SK-N-SH treated with all-trans-retinoic acid at 6 μM for 48 hours (cell line): Measurements from ENCODE around the gene SPACDR.
"Not testable (repeated sequence)": the region's sequence is repeated elsewhere in the genome, so short reads cannot be mapped to it uniquely, and the experiment has no call there.

Experiments used
- ATAC-seq: fragments of 200-7000 bp; cut with Tn5 transposase; 3 replicates; pipeline ENCODE4 v1.9.1; 2020; ENCODE audit warnings: mild to moderate bottlenecking, moderate library complexity
- ARNTL ChIP-seq: fragments of 450-650 bp; formaldehyde crosslinking; IDR thresholded peaks from 2 replicates; pipeline ENCODE4 v1.5.0; 2020; ENCODE audit warnings: low read depth, mild to moderate bottlenecking, moderate library complexity, borderline replicate concordance
- BACH2 ChIP-seq: fragments of 250-450 bp; sonication (Bioruptor Pico); IDR thresholded peaks from 2 replicates; pipeline ENCODE4 v1.9.0; 2021; ENCODE audit warnings: mild to moderate bottlenecking, borderline replicate concordance
- CSDC2 ChIP-seq: fragments of 250-450 bp; sonication (Bioruptor Pico); IDR thresholded peaks from 2 replicates; pipeline ENCODE4 v1.5.0; 2020; ENCODE audit warnings: mild to moderate bottlenecking, moderate library complexity
- ESRRG ChIP-seq: fragments of 250-450 bp; sonication (Bioruptor Pico); IDR thresholded peaks from 2 replicates; pipeline ENCODE4 v1.6.1; 2021; ENCODE audit warnings: mild to moderate bottlenecking
- GLIS3 ChIP-seq: fragments of 250-450 bp; sonication (Bioruptor Pico); IDR thresholded peaks from 2 replicates; pipeline ENCODE4 v1.5.0; 2020; ENCODE audit warnings: mild to moderate bottlenecking, moderate library complexity
- ISL1 ChIP-seq: fragments of 250-450 bp; sonication (Bioruptor Pico); IDR thresholded peaks from 2 replicates; pipeline ENCODE4 v2.1.2; 2022; ENCODE audit warnings: mild to moderate bottlenecking, moderate library complexity
- OSR1 ChIP-seq: fragments of 250-450 bp; sonication (Bioruptor Pico); IDR thresholded peaks from 2 replicates; pipeline ENCODE4 v1.8.0; 2022; ENCODE audit warnings: moderate library complexity, mild to moderate bottlenecking, inconsistent platforms
- RARB ChIP-seq: fragments of 250-450 bp; sonication (Bioruptor Pico); IDR thresholded peaks from 2 replicates; pipeline ENCODE4 v1.8.0; 2021; ENCODE audit warnings: mild to moderate bottlenecking, moderate library complexity
- TCF4 ChIP-seq: fragments of 250-450 bp; sonication (Bioruptor Pico); IDR thresholded peaks from 2 replicates; pipeline ENCODE4 v1.8.0; 2021; ENCODE audit warnings: mild to moderate bottlenecking, moderate library complexity, borderline replicate concordance
- TOX ChIP-seq: fragments of 250-450 bp; sonication (Bioruptor Pico); IDR thresholded peaks from 2 replicates; pipeline ENCODE4 v1.8.0; 2021; ENCODE audit warnings: mild to moderate bottlenecking, moderate library complexity, borderline replicate concordance
- ZC3H10 ChIP-seq: fragments of 250-450 bp; sonication (Bioruptor Pico); IDR thresholded peaks from 2 replicates; pipeline ENCODE4 v1.5.1; 2021; ENCODE audit warnings: mild to moderate bottlenecking, moderate library complexity
- ZFP3 ChIP-seq: fragments of 250-450 bp; sonication (Bioruptor Pico); IDR thresholded peaks from 2 replicates; pipeline ENCODE4 v1.5.0; 2020; ENCODE audit warnings: mild to moderate bottlenecking, moderate library complexity
- ZFP30 ChIP-seq: fragments of 450-650 bp; formaldehyde crosslinking; IDR thresholded peaks from 2 replicates; pipeline ENCODE4 v1.5.0; 2022; ENCODE audit warnings: mild to moderate bottlenecking, moderate library complexity
- ZNF565 ChIP-seq: fragments of 450-650 bp; formaldehyde crosslinking; conservative IDR thresholded peaks from 2 replicates; pipeline ENCODE4 v1.5.0; 2020; ENCODE audit warnings: low read depth, mild to moderate bottlenecking, moderate library complexity
- ZNF70 ChIP-seq: fragments of 450-650 bp; formaldehyde crosslinking; IDR thresholded peaks from 2 replicates; pipeline ENCODE4 v1.5.0; 2020; ENCODE audit warnings: mild to moderate bottlenecking, moderate library complexity
- ZNF8 ChIP-seq: fragments of 450-650 bp; formaldehyde crosslinking; IDR thresholded peaks from 2 replicates; pipeline ENCODE4 v1.5.0; 2020; ENCODE audit warnings: mild to moderate bottlenecking, moderate library complexity
- TF ChIP-seq, protein P1 (sequence below): fragments of 250-450 bp; sonication (Bioruptor Pico); IDR thresholded peaks from 2 replicates; pipeline ENCODE4 v1.8.0; 2021; ENCODE audit warnings: low read depth, mild to moderate bottlenecking, moderate library complexity, borderline replicate concordance
- TF ChIP-seq, protein P2 (sequence below): fragments of 250-450 bp; sonication (Bioruptor Pico); IDR thresholded peaks from 2 replicates; pipeline ENCODE4 v1.5.1; 2021; ENCODE audit warnings: mild to moderate bottlenecking, moderate library complexity
- TF ChIP-seq, protein P3 (sequence below): fragments of 250-450 bp; sonication (Bioruptor Pico); IDR thresholded peaks from 2 replicates; pipeline ENCODE4 v1.5.1; 2020; ENCODE audit warnings: low read depth, mild to moderate bottlenecking, moderate library complexity

The SPACDR gene

DNA sequence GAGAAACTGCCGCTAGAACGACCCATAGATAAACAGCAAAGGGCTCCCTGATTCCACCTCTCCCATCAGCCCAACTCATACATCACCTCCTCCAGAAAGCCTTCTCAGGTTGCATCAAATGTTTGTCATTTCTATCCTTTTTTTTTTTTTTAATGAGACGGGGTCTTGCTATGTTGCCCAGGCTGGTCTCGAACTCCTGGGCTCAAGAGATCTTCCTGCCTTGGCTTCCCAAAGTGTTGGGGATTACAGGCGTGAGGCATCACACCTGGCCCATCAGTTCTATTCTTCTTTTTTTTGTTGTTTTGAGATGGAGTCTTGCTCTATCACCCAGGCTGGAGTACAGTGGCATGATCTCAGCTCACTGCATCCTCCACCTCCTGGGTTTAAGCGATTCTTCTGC is 7.0 kb downstream of the SPACDR start (continued):
- TF ChIP-seq, protein P1, sequence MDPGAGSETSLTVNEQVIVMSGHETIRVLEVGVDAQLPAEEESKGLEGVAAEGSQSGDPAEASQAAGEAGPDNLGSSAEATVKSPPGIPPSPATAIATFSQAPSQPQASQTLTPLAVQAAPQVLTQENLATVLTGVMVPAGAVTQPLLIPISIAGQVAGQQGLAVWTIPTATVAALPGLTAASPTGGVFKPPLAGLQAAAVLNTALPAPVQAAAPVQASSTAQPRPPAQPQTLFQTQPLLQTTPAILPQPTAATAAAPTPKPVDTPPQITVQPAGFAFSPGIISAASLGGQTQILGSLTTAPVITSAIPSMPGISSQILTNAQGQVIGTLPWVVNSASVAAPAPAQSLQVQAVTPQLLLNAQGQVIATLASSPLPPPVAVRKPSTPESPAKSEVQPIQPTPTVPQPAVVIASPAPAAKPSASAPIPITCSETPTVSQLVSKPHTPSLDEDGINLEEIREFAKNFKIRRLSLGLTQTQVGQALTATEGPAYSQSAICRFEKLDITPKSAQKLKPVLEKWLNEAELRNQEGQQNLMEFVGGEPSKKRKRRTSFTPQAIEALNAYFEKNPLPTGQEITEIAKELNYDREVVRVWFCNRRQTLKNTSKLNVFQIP (CRISPR knock-in tag): no peak

DNA sequence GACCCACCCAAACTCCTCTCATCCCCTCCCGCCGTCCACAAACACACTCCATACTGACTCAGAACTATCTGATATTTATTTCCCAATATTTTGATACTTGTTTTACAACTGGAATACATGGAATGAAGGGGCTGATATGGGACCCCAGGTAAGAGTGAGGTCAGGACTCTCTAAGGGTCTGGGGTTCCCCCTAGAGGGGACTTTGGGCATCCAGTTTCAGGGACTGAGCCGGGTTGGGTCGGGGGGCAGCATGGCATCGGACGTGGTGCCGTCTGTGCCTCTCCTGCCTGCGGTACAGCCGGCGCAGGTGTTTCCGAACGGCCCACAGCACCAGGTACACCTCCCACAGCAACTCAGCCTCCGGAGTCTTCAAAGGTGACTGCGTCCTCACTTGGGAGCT is 7.5 kb downstream of the SPACDR start:
- no peak for ATAC-seq

DNA sequence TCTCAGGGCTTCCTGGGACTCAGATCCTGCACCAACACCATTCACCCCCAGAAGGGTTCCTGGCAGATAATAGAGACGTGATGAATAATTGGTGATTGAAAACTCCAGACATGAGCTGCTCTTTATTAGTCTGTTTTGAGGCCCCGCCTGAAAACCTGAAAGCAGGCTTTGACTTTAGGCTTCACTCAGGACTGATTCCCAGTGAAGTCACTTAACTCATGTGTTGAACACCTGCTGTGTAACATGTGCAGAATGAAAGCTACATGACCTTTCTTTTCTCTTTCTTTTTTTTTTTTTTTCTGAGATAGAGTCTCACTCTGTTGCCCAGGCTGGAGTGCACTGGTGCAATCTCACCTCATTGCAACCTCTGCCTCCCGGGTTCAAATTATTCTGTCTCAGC is 8.9 kb downstream of the SPACDR start:
- ATAC-seq: no peak
- TF ChIP-seq ZFP3 (CRISPR knock-in tag): no peak
- TF ChIP-seq ESRRG (CRISPR knock-in tag): no peak
- no peak for TF ChIP-seq ZNF565 (CRISPR knock-in tag)

More for the DNA sequence above, 7.5 kb downstream of the SPACDR start:
- TF ChIP-seq, protein P2, sequence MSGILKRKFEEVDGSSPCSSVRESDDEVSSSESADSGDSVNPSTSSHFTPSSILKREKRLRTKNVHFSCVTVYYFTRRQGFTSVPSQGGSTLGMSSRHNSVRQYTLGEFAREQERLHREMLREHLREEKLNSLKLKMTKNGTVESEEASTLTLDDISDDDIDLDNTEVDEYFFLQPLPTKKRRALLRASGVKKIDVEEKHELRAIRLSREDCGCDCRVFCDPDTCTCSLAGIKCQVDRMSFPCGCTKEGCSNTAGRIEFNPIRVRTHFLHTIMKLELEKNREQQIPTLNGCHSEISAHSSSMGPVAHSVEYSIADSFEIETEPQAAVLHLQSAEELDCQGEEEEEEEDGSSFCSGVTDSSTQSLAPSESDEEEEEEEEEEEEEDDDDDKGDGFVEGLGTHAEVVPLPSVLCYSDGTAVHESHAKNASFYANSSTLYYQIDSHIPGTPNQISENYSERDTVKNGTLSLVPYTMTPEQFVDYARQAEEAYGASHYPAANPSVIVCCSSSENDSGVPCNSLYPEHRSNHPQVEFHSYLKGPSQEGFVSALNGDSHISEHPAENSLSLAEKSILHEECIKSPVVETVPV (CRISPR knock-in tag): no peak
- TF ChIP-seq ZC3H10 (CRISPR knock-in tag) (no peak), ZFP30 (CRISPR knock-in tag) (no peak), GLIS3 (CRISPR knock-in tag) (no peak), RARB (CRISPR knock-in tag) (no peak), ZFP3 (CRISPR knock-in tag) (no peak), ZNF70 (CRISPR knock-in tag) (no peak), BACH2 (CRISPR knock-in tag) (no peak), ZNF565 (CRISPR knock-in tag) (no peak), ARNTL (CRISPR knock-in tag) (no peak)
- TF ChIP-seq, protein P3, sequence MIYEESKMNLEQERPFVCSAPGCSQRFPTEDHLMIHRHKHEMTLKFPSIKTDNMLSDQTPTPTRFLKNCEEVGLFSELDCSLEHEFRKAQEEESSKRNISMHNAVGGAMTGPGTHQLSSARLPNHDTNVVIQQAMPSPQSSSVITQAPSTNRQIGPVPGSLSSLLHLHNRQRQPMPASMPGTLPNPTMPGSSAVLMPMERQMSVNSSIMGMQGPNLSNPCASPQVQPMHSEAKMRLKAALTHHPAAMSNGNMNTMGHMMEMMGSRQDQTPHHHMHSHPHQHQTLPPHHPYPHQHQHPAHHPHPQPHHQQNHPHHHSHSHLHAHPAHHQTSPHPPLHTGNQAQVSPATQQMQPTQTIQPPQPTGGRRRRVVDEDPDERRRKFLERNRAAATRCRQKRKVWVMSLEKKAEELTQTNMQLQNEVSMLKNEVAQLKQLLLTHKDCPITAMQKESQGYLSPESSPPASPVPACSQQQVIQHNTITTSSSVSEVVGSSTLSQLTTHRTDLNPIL: no peak

DNA sequence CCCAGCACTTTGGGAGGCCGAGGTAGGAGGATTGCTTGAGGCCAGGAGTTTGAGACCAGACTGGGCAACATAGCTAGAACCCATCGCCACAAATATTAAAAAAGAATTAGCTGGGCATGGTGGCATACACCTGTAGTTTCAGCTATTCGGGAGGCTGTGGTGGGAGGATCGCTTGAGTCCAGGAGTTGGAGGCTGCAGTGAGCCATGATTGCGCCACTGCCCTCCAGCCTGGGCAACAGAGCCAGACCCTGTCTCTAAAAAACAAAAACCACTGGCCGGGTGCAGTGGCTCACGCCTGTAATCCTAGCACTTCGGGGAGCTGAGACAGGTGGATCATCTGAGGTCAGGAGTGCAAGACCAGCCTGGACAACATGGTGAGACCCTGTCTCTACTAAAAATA is 10.2 kb downstream of the SPACDR start:
- ATAC-seq: not testable (repeated sequence)

DNA sequence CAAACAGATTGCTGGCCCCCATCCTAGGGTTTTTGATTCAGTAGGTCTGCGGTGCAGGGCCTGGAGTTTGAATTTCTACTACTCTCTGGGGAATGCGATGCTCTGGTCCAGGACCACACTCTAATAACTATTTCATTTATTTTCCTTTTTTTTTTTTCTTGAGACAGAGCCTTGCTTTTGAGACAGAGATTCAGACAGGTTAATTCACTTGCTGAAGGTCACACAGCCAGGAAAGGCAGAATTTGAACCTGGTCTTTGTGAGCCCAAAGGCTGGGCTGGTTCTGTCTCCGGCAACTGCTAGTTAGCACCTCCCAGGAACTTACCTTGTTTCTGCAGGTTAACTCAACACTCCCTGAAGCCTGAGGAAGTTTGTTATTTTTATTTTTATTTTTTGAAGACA is 11.5 kb downstream of the SPACDR start:
- no peak for ATAC-seq
- TF ChIP-seq ISL1: no peak
- no peak for TF ChIP-seq TOX (CRISPR knock-in tag)
- no peak for TF ChIP-seq GLIS3 (CRISPR knock-in tag)
- no peak for TF ChIP-seq ZFP3 (CRISPR knock-in tag)
- TF ChIP-seq OSR1: no peak
- TF ChIP-seq TCF4: no peak
- TF ChIP-seq, protein P1 (CRISPR knock-in tag): no peak
- no peak for TF ChIP-seq CSDC2 (CRISPR knock-in tag)
- TF ChIP-seq ZNF565 (CRISPR knock-in tag): no peak

DNA sequence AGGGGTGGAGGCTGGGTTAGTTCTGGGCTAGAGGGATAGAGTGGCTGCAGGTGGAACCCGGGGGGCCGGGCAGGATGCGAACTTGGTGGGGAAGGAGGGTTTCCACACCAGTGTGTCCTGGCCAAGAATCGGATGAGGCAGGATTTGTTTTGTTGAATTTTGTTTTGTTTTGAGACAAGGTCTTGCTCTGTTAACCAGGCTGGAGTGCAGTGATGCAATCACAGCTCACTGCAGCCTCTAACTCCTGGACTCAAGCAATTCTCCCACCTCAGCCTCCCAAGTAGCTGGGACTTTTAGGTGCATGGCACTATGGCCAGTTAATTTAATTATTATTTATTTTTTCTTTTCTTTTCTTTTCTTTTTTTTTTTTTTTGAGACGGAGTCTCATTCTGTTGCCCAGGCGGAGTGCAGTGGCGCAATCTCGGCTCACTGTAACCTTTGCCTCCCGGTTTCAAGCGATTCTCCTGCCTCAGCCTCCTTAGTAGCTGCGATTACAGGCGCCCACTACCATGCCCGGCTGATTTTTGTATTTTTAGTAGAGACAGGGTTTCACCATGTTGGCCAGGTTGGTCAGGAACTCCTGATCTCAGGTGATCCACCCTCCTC is 14.8 kb downstream of the SPACDR start:
- no peak for ATAC-seq
- TF ChIP-seq ARNTL (CRISPR knock-in tag) (no peak), CSDC2 (CRISPR knock-in tag) (no peak), ZNF8 (no peak), TOX (CRISPR knock-in tag) (no peak), BACH2 (CRISPR knock-in tag) (no peak), GLIS3 (CRISPR knock-in tag) (no peak)
- TF ChIP-seq, protein P3: no peak
- TF ChIP-seq, protein P2 (CRISPR knock-in tag): no peak
- TF ChIP-seq, protein P1 (CRISPR knock-in tag): no peak
